A549 (cell line): ENCODE measurements around the gene DMXL2.

Experiments
- CHD2 ChIP-seq: fragments of 150-350 bp; IDR thresholded peaks from 2 replicates; pipeline ENCODE4 v1.6.1; 2014; ENCODE audit warnings: low read length; ENCODE audit not compliant: partially characterized antibody
- CTCF ChIP-seq: fragments of >200 bp; sonication (Bioruptor Twin); formaldehyde crosslinking; IDR thresholded peaks from 3 replicates; pipeline ENCODE4 v1.5.1; 2016
- JUNB ChIP-seq: fragments of >200 bp; sonication (Bioruptor Twin); formaldehyde crosslinking; IDR thresholded peaks from 2 replicates; pipeline ENCODE4 v1.6.1; 2016
- MYC ChIP-seq: IDR thresholded peaks from 2 replicates; pipeline ENCODE4 v1.6.1; 2012; ENCODE audit warnings: mild to moderate bottlenecking, inconsistent platforms, low read length, improper control_type of control experiment, borderline replicate concordance
- POLR2A ChIP-seq: IDR thresholded peaks from 2 replicates; pipeline ENCODE4 v1.6.1; 2012; ENCODE audit warnings: mild to moderate bottlenecking, low read length
- RARB ChIP-seq: fragments of 250-450 bp; sonication (Bioruptor Pico); IDR thresholded peaks from 2 replicates; pipeline ENCODE4 v1.8.0; 2021; ENCODE audit warnings: mild to moderate bottlenecking, moderate library complexity
- RFX5 ChIP-seq: fragments of 450-650 bp; IDR thresholded peaks from 2 replicates; pipeline ENCODE4 v1.7.1; 2014; ENCODE audit warnings: antibody characterized with exemption, mild to moderate bottlenecking, moderate library complexity
- TP53 ChIP-seq: fragments of 250-450 bp; sonication (Bioruptor Pico); IDR thresholded peaks from 2 replicates; pipeline ENCODE4 v1.5.0; 2021; ENCODE audit warnings: mild to moderate bottlenecking, moderate library complexity
- USF2 ChIP-seq: fragments of 450-650 bp; IDR thresholded peaks from 2 replicates; pipeline ENCODE4 v1.6.1; 2014; ENCODE audit warnings: antibody characterized with exemption
- TF ChIP-seq, protein P1 (sequence below): fragments of >200 bp; sonication (Bioruptor Twin); formaldehyde crosslinking; IDR thresholded peaks from 2 replicates; pipeline ENCODE4 v1.6.1; 2016
- TF ChIP-seq, protein P2 (sequence below): IDR thresholded peaks from 2 replicates; pipeline ENCODE4 v1.6.1; 2012

GRCh38 chr15:51491941-51492340 lies 130.6 kb downstream of the DMXL2 start:
- TF ChIP-seq CHD2 (no peak), CTCF (no peak), MYC (no peak), RFX5 (no peak), USF2 (no peak), RARB (CRISPR knock-in tag) (no peak), TP53 (CRISPR knock-in tag) (no peak), JUNB (no peak), POLR2A (no peak)
- TF ChIP-seq, protein P1, sequence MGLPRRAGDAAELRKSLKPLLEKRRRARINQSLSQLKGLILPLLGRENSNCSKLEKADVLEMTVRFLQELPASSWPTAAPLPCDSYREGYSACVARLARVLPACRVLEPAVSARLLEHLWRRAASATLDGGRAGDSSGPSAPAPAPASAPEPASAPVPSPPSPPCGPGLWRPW, result no peak
- TF ChIP-seq, protein P2, sequence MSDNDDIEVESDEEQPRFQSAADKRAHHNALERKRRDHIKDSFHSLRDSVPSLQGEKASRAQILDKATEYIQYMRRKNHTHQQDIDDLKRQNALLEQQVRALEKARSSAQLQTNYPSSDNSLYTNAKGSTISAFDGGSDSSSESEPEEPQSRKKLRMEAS, result no peak
